Adrenal gland (tissue), 5 donors: Measurements from ENCODE around the gene ANKS6.

Experiments
- CTCF ChIP-seq, 6 experiments: fragments of 450-650 bp in 4 of 6; fragments of 200-600 bp in 2 of 6; sonication (generic) in 1 of 6; IDR thresholded peaks; 1 replicate in 5 of 6; 2 replicates in 1 of 6; pipeline versions ENCODE4 v1.5.1 to v1.8.0; 2016 to 2021; ENCODE audit warnings: antibody characterized with exemption in 6 of 6, mild to moderate bottlenecking in 2 of 6, moderate library complexity in 1 of 6
- POLR2A ChIP-seq, 2 donors: fragments of 450-650 bp; IDR thresholded peaks; one replicate each; pipeline ENCODE4 v1.6.1; 2017; ENCODE audit warnings: antibody characterized with exemption in 2 of 2, mild to moderate bottlenecking in 2 of 2, moderate library complexity in 1 of 2
- donor health status: DM: no; HTN: no; CAD: no.

DNA sequence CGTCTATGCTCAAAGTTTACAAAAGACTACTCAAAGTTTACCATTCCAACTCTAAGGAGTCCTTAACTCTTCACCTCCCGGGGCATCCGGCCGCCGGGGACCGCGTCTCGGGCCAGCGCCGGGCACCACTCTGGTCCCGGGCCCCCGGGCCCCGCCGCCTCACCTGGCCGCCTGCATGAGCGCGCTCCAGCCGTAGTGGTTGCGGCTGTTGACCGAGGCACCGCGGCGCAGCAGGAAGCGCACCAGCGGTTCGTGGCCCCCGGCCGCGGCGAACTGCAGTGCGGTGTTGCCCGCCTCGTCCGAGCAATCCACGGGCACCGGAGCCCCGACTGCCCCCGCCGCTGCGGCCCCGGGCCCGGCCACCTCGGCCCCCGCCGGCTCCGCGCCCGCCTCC, 388 bp downstream of the ANKS6 start:
- no peak for TF ChIP-seq CTCF (IDR thresholded peaks at IDR 0.05)
- no peak for TF ChIP-seq POLR2A (IDR thresholded peaks at IDR 0.05)
